ENCODE data around the gene DHX9.
A peak's percentile ranks its signal among the peaks of the same experiment; 100 is the strongest.

DHX9 gene

DNA sequence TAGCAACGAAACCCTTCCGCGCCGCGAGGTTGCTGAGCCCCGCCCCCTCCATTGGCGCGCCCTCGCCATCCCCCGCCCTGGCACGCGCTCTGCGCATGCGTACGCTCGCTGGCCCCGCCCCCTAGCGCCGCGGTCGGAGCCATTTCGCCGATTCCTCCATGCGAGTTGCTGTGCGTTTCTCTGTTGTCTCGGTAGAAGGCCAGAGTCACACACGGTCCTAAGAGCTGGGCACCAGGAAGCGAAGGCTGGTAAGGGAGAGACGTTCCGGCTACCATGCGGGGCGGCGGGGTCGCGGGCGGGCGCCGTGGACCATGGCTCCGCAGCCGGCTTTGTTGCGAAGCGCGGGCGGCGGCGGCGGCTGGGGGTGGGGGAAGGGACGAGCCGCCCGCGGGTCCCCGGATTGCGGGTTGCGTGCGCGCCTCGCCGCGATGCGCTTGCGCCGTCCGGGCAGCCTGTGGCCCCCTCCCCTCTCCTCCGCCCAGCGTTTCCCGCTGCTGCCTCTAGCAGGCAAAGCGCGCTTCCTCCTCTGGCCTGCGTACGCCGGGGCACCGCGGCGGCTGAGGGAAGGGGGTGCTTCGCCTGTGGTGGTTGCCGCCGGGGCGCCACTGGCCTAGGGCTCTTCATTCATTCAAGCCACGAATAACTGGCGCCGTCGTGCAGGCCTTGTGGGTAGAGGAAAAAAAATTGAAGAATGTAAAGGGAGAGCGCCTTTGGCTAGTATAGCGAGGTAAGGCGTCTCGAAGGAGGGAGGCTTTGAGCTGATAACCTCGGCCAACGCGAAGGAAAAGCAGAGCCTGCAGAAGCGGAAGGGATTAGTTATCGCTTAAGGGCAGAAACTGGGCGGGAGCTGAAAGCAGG is at the start of gene DHX9:
Gene DHX9 (plus strand): TSS at position 139 of the 858 bp plus-strand sequence. CDS start 3,220 bp downstream, outside the sequence.
- peak; percentile 71 for DNase-seq

DNA sequence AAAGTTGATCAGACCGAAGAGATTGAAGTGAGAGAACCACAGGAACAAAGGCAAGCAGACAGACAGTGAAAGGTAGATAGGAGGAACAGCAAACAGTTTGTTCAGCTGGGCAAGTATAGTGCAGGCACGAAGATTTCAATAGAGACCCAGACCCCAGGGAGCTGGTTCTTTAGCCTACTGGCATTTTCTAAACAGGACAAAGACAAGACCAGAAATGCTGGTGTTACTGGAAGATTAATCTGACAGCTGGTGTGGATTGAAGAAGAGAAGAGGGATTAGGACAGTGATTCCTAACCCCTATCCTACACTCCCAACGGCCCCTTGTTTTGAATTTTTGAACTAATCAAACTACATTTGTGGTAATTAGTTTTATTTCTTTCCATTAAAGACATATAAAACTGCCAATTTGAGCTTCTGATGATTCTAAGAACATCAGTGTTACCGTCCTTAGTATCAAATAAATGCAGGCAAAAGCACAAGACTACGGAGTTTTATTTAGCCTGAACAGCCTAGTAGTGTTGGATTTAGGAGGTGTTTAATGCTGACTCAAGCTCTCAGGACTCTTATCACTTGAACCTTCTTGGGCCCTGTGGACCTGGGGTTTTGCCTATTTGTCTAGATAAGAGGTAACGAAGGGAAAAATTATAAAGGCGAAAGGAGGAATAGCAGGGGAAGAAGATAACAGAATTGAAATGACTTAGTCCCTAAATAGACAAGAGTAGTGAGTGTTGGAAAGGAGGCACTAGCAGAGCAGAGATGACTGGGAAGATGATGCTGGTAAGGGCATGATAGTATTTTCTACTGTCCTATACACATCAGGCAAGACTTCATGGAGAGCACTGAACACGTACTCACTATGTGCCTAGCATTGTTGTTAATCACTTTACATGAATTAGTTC is 47.6 kb upstream of the DHX9 start:
- no peak for DNase-seq

DNA sequence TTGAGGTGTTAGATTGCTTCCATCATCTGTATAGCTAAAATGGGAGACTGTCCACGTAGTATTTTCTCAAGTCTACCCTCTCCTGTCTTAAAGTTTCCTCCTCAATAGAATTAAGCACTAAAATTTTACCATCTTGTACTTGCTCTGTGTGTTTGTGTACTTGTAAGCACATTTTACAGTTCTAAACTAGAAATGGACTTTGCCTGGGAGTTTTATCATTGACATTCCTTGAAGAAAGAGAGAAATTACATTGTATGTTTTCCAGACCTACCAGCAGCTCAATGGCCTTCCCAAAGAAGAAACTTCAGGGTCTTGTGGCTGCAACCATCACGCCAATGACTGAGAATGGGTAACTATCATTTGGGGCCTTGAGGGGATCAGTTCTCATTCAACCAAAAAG is 45.1 kb upstream of the DHX9 start:
- DNase-seq, result no peak

DNA sequence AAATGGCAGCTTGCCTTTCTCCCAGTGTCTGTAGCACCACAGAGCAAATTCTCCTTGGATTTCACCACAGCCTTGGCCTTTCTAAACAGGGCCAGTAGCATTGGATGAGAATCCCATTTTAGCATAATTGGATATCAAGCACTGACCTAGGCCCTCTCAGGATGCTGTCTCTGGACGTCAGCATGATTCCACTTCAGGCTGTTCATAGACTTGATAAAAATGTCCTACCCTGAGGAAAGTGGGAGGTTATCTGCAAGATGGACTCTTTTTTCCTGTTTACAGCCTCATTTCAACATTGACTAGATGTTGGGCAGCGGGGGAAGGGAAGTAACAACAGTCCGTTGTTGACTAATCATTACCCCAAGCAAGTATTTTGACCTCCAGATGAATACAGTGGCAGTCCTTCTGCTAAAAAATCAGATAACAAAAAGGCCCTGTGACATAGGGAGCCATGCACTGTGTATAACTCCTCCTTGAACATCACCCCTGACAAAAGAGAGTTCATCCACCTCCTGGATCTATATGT is 44.4 kb upstream of the DHX9 start:
- DNase-seq, result no peak

DNA sequence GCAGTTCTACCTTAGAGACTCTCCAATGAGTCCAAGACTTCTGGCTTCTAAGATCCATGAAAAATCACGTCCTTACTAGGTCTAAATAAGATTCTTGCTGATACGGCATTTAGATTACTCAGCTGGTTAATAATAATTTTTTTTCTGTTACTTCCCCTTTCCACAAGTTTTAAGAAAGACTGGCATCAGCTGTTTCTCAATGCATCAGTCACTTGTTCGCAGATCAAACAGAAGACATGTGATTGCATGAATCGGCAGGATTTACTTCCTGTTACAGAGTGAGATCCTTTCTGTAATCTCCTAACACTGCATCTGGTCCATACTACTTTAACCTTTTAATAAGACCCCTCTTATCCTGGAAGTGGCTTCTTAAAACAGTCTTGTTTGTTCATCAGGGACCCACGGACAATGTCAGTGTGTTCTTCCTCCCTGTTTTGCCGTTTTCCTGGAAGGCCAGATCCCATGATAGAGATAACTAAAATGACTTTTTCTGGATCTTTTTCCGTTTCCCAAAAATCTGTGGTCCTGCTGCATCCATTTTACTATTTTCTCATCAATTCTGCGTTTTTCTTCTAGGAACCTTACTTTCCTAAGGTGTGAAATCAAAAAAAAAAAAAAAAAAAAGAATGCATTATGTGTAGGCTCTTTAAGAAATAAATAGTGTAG is 43.5 kb upstream of the DHX9 start:
- no peak for DNase-seq

DNA sequence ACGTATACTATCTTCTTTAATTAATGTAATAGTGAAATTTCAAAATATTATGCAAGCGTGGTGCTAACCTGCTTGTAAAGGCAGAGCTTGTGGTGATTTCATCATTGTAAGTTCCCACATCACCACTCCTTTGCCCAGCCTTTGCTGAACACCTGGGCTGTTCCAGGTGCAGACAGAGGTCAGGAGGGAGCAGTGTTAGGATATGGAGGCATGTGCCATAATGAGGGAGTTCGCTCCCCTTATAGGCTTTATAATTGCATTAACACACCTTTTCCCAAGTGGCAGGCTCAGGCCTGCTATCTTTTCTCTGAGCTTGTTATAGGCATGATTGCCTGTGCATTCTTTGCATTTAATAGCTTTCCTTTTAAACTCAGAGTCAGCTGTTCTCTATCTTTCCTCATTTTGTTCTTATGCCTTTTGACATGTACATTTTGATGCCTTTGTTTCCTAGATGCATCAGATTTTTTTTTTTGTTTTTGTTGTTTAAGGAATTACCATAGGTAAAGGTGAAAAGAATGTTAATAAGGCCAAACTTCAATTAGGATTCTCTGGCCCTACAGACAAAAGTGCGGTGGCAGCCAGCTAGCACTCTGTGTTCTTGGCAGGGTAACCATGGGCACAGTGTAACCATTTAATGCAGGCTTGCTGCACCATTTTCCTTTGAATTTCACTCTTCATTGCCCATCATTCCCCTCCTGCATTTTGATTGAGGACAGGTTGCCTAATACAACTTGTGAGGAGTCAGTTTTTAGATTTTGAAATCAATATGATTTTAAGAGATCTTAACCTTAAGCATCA is 36.9 kb upstream of the DHX9 start:
- no peak for DNase-seq

DNA sequence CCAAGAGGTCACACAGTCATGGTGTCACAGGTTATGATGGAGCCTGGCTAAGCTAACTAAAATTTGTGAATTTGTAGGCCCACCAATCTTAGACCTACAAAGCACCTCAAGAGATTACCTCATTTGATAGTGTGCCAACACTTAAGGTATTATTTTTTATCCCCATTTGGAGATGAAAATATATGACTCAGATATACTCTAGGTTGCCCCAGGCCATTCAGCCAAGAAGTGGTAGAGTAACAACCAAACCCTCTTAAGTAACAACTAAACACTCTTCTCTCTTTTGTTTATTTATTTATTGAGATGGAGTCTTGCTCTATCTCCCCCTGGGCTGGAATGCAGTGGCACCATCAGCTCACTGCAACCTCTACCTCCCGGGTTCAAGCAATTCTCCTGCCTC is 35.3 kb upstream of the DHX9 start:
- no peak for DNase-seq

DNA sequence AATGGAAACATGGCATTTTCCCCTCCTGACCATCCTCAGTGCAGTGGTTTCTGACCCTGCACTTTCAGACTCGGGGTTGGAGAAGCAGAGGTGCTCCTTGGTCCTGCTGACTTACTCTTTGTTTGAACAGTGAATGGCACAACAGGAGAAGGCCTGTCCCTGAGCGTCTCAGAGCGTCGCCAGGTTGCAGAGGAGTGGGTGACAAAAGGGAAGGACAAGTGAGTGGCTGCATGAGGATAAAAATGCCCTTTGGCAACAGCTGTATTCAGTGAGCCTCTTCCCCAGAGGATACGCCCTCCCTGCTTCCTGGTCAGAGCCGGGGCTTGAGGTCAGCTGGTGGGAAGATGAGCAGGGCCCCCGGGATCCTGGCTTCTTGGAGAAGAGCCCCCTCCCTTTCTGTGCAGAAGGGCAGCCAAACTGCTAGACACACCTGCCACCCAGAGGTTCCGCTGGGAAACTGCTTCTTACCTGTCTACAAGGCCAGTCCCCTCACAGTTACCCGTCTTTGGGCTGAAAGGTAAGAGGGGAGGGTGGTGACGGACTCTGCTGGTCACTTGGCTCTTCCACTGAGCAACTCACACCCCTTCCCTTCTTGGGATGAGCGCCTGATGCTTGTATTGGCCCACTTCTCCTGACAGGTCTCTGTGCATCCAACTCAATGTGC is 33.0 kb upstream of the DHX9 start:
- no peak for DNase-seq

DNA sequence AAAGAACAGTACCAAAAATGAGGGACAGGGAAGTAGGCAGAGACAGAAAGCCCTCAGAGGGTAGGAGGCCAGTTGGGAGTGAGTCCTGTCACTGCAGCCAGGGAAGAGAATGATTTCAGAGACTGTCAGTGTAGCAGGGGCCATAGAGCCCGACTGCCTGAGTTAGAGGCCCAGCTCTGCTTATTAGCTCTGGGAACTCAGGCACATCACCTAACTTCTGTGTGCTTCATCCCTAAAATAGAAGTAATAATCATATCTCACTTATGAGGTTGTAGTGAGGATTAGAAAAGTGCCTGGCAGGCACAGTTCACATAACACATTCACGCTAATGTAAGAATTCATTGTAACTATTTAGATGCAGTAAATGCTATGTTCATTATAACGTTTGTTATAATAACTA is 31.2 kb upstream of the DHX9 start:
- no peak for DNase-seq

DNA sequence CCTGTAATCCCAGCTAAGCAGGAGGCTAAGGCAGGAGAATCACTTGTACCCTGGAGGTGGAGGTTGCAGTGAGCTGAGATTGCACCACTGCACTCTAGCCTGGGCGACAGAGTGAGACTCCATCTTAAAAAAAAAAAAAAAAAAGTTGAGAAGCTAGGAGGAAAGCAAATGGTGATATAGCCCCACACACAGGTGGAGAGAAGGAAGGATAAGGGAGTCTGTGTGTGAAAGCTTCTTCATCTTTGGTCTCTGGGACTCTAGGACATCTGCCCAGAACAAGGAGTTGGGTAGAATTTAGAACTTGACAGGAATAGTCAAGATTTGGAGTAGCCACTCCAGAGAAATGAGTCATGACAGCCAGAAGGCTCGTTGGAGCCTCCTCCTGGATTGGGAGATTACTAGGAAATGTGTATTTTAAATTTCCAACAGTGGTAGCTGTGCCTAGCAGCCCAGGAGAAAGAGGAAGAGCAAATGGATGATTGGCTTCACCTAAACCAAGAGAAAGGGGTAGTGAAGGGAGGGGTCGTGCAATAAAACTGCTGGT is 29.7 kb upstream of the DHX9 start:
- no peak for DNase-seq

DNA sequence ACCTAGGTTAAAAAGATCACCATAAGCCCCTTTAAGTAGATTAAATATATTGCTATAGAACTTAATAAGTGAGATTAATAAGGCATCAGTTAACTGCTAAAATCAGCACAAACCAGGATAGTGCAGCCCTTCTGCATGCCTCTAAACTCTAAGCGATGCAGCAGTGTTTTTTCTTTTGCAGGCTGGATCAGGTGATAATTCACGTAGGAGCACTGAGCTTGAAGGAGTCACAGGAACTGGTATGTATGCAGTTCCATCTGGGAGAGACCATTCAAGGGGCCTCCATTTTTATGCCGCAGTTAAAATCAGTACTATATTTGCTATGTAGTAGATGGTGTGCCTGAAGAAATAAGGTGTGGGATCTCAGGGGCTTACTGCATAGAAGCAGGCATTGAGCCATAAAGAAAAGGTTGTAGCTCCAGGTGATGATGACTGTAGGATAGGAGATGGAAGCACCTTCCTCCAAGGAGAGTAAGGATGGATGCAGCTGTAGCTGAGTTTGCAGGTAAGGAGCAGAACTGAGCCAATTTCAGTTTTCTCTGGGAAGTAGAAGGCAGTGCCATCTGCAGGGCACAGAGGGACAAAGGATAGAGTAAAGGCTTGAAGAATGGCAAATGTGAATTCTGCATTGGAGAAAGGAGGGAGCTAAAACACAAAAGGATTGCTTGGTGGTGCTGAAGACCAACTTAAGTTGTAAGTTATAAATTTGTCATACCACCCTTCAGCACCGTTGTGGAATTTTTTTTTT is 27.0 kb upstream of the DHX9 start:
- DNase-seq, result no peak

DNA sequence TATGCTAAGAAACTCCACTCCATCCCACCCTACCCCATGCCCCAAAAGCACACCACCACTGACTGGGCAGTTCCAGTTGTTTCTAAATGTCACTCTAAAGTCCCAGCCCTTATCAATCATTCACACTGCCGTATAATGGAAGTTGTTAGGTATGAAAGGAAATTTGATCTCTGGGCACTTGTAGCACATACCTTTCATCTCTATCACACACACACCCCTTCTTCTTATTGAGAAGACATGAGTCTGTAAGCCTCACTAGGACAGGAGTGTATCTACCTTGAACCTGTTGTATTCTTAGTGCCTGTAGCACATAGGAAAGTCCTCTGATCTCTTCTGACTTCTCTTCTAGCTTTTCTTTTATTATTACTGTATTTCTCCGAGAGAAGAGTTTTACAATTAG is 22.3 kb upstream of the DHX9 start:
- DNase-seq, result no peak

DNA sequence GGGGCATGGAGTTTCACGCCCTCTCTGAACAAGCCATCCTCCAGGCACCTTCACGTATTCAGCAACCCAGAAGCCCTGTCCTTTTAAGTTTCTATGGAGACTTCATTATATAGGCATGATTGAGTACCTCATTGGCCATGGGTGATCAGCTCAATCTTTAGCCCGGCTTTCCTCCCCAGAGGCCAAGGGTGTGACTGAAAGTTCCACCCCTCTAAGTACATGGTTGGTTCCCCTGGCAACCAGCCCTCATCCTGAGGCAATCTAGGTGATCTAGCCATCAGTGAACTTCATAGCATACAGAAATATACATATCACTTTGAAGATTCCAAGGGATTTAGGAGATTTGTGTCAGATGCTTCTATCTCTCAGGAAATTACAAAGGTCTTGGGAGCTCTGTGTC is 21.3 kb upstream of the DHX9 start:
- no peak for DNase-seq

DNA sequence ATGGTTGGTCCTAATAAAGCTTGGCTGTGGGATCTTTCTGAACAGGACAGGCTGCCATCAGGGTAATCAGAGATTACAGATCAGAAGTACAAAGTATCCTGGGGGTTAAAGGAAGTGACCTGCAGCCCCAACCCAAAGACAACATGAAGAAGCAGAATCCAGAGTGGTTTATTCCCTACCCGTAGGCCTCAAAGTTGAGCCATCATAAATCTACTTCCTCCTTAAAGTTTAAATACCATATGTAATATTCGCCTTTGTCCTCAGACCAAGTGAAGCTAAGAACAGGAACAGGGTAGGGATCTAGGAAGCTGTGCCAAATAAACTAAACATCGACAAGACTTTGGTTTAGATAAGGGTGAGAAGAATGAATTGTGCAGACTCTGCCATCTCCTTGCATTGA is 15.9 kb upstream of the DHX9 start:
- DNase-seq, result no peak

DNA sequence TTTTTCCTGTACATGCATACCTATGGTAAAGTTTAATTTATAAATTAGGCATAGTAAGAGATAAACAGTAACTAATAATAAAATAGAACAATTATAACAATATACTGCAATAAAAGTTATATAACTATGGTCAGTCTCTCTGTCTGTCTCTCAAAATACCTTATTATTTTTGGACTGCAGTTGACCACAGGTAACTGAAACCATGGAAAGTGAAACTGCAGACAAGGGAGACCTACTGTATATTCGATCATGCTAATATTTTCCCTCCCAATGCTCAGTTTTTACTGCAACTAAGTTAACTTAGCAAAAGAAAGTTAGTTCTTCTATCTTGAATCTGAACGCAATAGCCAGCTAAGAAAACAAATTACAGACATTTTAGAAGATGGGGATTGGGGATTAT is 12.3 kb upstream of the DHX9 start:
- DNase-seq, result no peak

DNA sequence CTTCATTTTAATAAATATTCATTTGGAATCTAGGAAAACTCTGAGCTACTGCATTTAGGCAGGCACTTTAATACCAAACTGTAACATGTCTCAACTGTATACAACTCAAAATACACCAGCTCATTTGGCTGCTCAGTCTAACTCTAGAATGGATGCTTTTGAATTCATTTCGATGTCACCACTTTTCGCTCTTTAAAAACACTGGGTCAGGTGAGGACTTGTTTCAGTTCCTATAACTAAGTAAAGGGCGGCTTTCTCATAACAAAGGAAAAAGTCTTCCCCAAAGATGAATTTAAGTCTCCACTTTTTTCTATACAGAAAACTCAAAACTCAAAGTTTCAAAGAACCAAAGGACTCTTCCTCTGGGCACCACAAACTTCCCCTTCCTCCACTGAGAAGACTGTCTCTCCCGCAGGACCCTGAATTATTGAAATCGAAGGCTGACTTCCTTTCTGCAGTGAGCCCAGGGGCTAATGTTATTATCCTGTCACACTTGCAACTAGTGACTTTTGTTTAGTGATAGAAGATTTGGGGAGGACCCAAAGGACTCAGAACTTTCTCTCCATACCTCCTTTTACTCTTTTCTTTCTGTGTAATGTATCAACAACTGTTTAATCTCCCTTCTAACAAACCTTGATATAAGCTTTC is 9.7 kb upstream of the DHX9 start:
- no peak for DNase-seq

DNA sequence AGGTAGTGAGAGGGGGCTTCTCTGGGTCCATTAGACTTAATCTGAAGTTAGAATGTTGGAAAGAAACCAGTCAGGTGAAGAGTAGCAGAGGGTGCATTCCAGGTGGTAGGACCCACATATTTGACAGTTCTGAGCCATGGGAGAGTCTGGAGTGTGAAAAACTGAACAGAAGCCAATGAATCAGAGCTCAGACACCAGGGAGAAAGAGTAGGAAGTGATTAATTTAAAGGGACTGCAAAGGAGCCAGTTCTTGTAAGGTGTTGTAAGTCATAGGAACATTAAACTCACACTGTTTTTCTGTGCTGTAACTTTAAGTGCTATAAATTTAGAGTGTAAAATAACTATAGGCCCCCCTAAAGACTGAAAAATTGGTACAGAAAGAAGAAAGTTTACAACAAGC is 5.9 kb upstream of the DHX9 start:
- no peak for DNase-seq

DNA sequence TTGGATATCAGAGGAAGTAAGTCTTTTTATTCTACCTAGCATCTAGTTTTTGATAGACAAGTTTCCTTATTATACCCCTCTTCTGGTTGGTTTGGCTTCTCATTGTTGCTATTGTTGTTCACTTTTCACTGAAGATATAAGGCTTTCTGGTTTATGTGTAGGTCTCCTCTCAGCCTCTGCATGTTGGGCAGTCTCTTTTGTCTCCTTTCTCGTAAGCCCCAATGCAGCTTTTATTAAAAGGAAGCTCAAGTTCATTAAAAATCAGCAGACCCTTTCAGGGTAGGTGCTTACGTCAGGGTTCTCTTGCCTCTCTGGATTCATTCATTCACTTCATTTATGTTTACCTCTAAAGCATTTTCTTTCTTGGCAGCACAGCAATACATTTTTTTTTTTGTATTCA is 4.8 kb upstream of the DHX9 start:
- no peak for DNase-seq

DNA sequence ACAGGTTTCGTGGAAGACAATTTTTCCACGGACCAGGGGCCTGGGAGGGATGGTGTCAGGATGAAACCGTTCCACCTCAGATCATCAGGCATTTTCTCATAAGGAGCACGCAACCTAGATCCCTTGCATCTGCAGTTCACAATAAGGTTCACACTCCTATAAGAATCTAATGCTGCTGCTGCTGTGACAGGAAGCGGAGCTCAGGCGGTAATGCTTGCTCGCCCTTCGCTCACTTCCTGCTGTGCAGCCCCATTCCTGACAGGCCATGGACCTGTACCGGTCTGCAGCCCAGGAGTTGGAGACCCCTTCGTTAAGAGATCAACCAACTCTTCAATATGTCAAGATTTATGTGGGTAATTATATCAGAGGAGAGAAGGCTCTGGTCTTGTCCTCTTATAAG is 3.3 kb upstream of the DHX9 start:
- no peak for DNase-seq

DNA sequence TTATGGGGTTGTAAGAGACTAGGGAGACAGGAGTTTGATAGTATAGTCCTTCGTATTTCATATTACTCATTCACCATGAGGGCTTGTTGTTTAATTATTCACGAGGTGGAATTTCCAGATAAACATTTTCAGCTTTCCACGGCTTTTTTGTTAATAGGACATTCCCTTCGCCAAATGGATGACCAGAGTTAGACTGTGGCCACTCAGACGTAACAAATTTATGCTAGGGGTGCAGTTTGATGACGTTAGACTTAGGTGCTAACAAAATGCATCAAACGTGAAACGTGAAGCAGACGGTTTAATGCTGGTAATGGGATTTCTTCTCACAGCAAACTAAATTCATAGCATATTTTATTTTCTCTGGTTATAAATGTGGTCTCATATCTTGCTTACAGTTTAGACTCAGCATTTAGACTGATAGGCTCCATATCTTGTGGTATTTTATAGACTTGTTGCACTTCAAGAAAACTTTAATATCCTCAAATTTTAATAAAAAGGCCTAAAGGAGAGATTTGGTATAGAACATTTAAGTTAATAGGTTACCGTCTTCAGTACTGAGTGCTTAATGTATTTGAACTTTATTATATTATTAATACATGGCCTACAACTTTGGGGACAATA is 2.3 kb downstream of the DHX9 start:
- DNase-seq, result no peak
